H1 (cell line): Measurements from ENCODE around the gene EPHB6. TPM values are rescaled to one million over a fixed set of nuclear protein-coding genes. Genes with fewer than 3 reads are reported as not detected.

Source experiments
- BACH1 ChIP-seq: IDR thresholded peaks from 2 replicates; pipeline ENCODE4 v1.6.1; 2012; ENCODE audit warnings: low read length, improper control_type of control experiment
- CBX5 ChIP-seq: fragments of 300-800, 300-1000 bp; sonication (generic); IDR thresholded peaks from 2 replicates; pipeline ENCODE4 v1.7.1; 2016; ENCODE audit warnings: antibody characterized with exemption, low read length, low read depth
- polyA plus RNA-seq, 7 experiments: library from polyadenylated mRNA; depleted of rRNA in 3 of 7; stranded (reverse) in 5 of 7; unstranded in 2 of 7; fragments of >200 nt in 5 of 7; fragments of 200-250 nt in 2 of 7; gene quantifications; 1 replicate in 5 of 7; 2 replicates in 1 of 7; 4 replicates in 1 of 7; pipeline versions ENCODE4 v1.2.1 to v1.2.3, GENCODE V29; 2011 to 2013; ENCODE audit warnings: missing spikeins in 2 of 7, mixed read lengths in 2 of 7
- total RNA-seq: library from RNA; stranded (reverse); fragmentation: NEBNext Ultra II Directional; extraction: Animal tissue kit (Norgen Biotek cat#: 25700); gene quantifications from 2 replicates; pipeline ENCODE4 v1.2.1, GENCODE V29; 2021

EPHB6 gene
- total and polyA plus RNA-seq, 2 of the 8 experiments (the other 6 are each of a cell fraction or from before 2014, with no cell fraction given): 19.7 TPM

GRCh38 chr7:142822714-142823113 lies 32.2 kb upstream of the EPHB6 start (continued):
- no peak for TF ChIP-seq CBX5
- no peak for TF ChIP-seq BACH1
